H9 (cell line): ENCODE data around the gene GRAMD1B. TPM values are rescaled to one million over a fixed set of nuclear protein-coding genes. Genes with fewer than 3 reads are reported as not detected.

Experiments used
- DNase-seq: peaks from one replicate; pipeline ENCODE4 v3.0.0-alpha.2; 2017
- H2AFZ ChIP-seq: one replicate; pipeline ENCODE4 v1.6.1; 2013; ENCODE audit warnings: mild to moderate bottlenecking, low read length, control low read depth, moderate library complexity
- H2AK5ac ChIP-seq: 2 replicates; pipeline ENCODE4 v1.6.1; 2013; ENCODE audit warnings: low read length, control low read depth, mixed read lengths; ENCODE audit not compliant: insufficient read length
- H2BK120ac ChIP-seq: one replicate; pipeline ENCODE4 v1.6.1; 2013; ENCODE audit warnings: low read depth, mild to moderate bottlenecking, low read length, control low read depth, inconsistent platforms; ENCODE audit not compliant: poor library complexity, severe bottlenecking
- H2BK12ac ChIP-seq: 2 replicates; pipeline ENCODE4 v1.6.1; 2013; ENCODE audit warnings: low read length, control low read depth, mixed read lengths, low read depth; ENCODE audit not compliant: insufficient read length
- H2BK15ac ChIP-seq: 2 replicates; pipeline ENCODE4 v1.6.1; 2013; ENCODE audit warnings: low read depth, low read length, control low read depth
- H2BK20ac ChIP-seq: one replicate; pipeline ENCODE4 v1.6.1; 2013; ENCODE audit warnings: low read depth, mild to moderate bottlenecking, low read length, control low read depth, inconsistent platforms; ENCODE audit not compliant: poor library complexity, severe bottlenecking
- H2BK5ac ChIP-seq: 2 replicates; pipeline ENCODE4 v1.6.1; 2013; ENCODE audit warnings: low read length, control low read depth, mixed read lengths; ENCODE audit not compliant: insufficient read length
- H3K14ac ChIP-seq: 2 replicates; pipeline ENCODE4 v1.6.1; 2013; ENCODE audit warnings: low read length, control low read depth; ENCODE audit not compliant: insufficient read depth
- H3K18ac ChIP-seq: 2 replicates; pipeline ENCODE4 v1.6.1; 2013; ENCODE audit warnings: low read depth, mild to moderate bottlenecking, mixed read lengths, low read length, control low read depth; ENCODE audit not compliant: insufficient read length
- H3K23ac ChIP-seq: 2 replicates; pipeline ENCODE4 v1.6.1; 2013; ENCODE audit warnings: low read length, control low read depth, mixed read lengths, low read depth; ENCODE audit not compliant: insufficient read length
- H3K23me2 ChIP-seq: 2 replicates; pipeline ENCODE4 v1.6.1; 2013; ENCODE audit warnings: low read depth, mild to moderate bottlenecking, mixed read lengths, low read length, control low read depth; ENCODE audit not compliant: insufficient read length, poor library complexity, severe bottlenecking
- H3K27ac ChIP-seq: 2 replicates; pipeline ENCODE4 v1.5.1; 2013; ENCODE audit warnings: low read length, control low read depth, mixed read lengths, low read depth; ENCODE audit not compliant: insufficient read length
- H3K27me3 ChIP-seq: 2 replicates; pipeline ENCODE4 v1.6.1; 2013; ENCODE audit warnings: low read length, control low read depth, inconsistent platforms; ENCODE audit not compliant: insufficient read depth
- H3K4ac ChIP-seq: 2 replicates; pipeline ENCODE4 v1.6.1; 2013; ENCODE audit warnings: low read depth, mild to moderate bottlenecking, control low read depth, inconsistent platforms, low read length, moderate library complexity
- H3K4me1 ChIP-seq: 2 replicates; pipeline ENCODE4 v1.6.1; 2013; ENCODE audit warnings: low read length, control low read depth, inconsistent platforms; ENCODE audit not compliant: insufficient read depth
- H3K4me2 ChIP-seq: 2 replicates; pipeline ENCODE4 v1.6.1; 2013; ENCODE audit warnings: low read length, control low read depth, mixed read lengths; ENCODE audit not compliant: insufficient read length, insufficient read depth
- H3K56ac ChIP-seq: 2 replicates; pipeline ENCODE4 v1.6.1; 2013; ENCODE audit warnings: low read depth, mild to moderate bottlenecking, mixed read lengths, low read length, control low read depth; ENCODE audit not compliant: insufficient read length
- H3K79me1 ChIP-seq: 2 replicates; pipeline ENCODE4 v1.6.1; 2013; ENCODE audit warnings: low read depth, mild to moderate bottlenecking, moderate library complexity, low read length, control low read depth, inconsistent platforms; ENCODE audit not compliant: insufficient read depth, poor library complexity, severe bottlenecking
- H3K79me2 ChIP-seq: 2 replicates; pipeline ENCODE4 v1.6.1; 2013; ENCODE audit warnings: low read length, control low read depth, inconsistent platforms; ENCODE audit not compliant: insufficient read depth
- H3K9ac ChIP-seq: 2 replicates; pipeline ENCODE4 v1.6.1; 2013; ENCODE audit warnings: low read length, control low read depth, mixed read lengths; ENCODE audit not compliant: insufficient read length; ENCODE audit errors: extremely low read depth
- H3K9me3 ChIP-seq: one replicate; pipeline ENCODE4 v1.6.1; 2013; ENCODE audit warnings: low read depth, low read length, inconsistent platforms; ENCODE audit not compliant: control insufficient read depth
- H3T11ph ChIP-seq: one replicate; pipeline ENCODE4 v1.6.1; 2013; ENCODE audit warnings: mild to moderate bottlenecking, low read length, control low read depth, inconsistent platforms
- H4K20me1 ChIP-seq: one replicate; pipeline ENCODE4 v1.6.1; 2013; ENCODE audit not compliant: control insufficient read depth, insufficient read length, insufficient read depth
- H4K5ac ChIP-seq: 2 replicates; pipeline ENCODE4 v1.6.1; 2013; ENCODE audit warnings: low read depth, mild to moderate bottlenecking, mixed read lengths, low read length, control low read depth; ENCODE audit not compliant: insufficient read length
- H4K8ac ChIP-seq: replicated peaks from 2 replicates; pipeline ENCODE4 v1.6.1; 2013; ENCODE audit warnings: low read length, control low read depth, mixed read lengths, low read depth; ENCODE audit not compliant: insufficient read length
- H4K91ac ChIP-seq: 2 replicates; pipeline ENCODE4 v1.6.1; 2013; ENCODE audit warnings: low read depth, mild to moderate bottlenecking, moderate library complexity, mixed read lengths, low read length, control low read depth; ENCODE audit not compliant: insufficient read length
- H3K27ac Mint-ChIP-seq, 3 experiments: 2 replicates in 2 of 3; 3 replicates in 1 of 3; pipeline ENCODE4 v1.8.0; 2020 to 2021; ENCODE audit warnings: mixed read lengths in 3 of 3, mild to moderate bottlenecking in 1 of 3, moderate library complexity in 1 of 3
- H3K27me3 Mint-ChIP-seq: 2 replicates; pipeline ENCODE4 v1.8.0; 2021; ENCODE audit warnings: low read depth, mild to moderate bottlenecking, moderate library complexity, mixed read lengths
- H3K36me3 Mint-ChIP-seq, 3 experiments: 2 replicates in 2 of 3; 3 replicates in 1 of 3; pipeline ENCODE4 v1.8.0; 2020 to 2021; ENCODE audit warnings: low read depth in 3 of 3, mixed read lengths in 3 of 3; ENCODE audit not compliant: insufficient read depth in 1 of 3
- H3K4me1 Mint-ChIP-seq, 2 experiments: 2 replicates each; pipeline ENCODE4 v1.8.0; 2020; ENCODE audit warnings: mixed read lengths in 2 of 2
- H3K4me3 Mint-ChIP-seq, 2 experiments: 2 replicates in 1 of 2; 3 replicates in 1 of 2; pipeline ENCODE4 v1.8.0; 2020 to 2021; ENCODE audit warnings: mild to moderate bottlenecking in 2 of 2, mixed read lengths in 2 of 2, moderate library complexity in 1 of 2
- H3K9me3 Mint-ChIP-seq, 2 experiments: 2 replicates in 1 of 2; 3 replicates in 1 of 2; pipeline ENCODE4 v1.8.0; 2020; ENCODE audit warnings: mild to moderate bottlenecking in 2 of 2, mixed read lengths in 2 of 2, moderate library complexity in 1 of 2
- CTCF ChIP-seq: fragments of 200-600 bp; sonication (generic); conservative IDR thresholded peaks from 3 replicates; pipeline ENCODE4 v1.8.0; 2021; ENCODE audit warnings: antibody characterized with exemption, mild to moderate bottlenecking
- WGBS: extraction: QIAGEN DNeasy Blood & Tissue Kit; methylation state at CpG from one replicate; pipeline ENCODE4 v1.1.7; 2013; ENCODE audit warnings: missing lambda C conversion rate, low lambda C conversion rate, mixed read lengths; ENCODE audit not compliant: insufficient read length; ENCODE audit errors: extremely low coverage; 5-methylcytosine and 5-hydroxymethylcytosine counted together
- total RNA-seq: library from RNA; stranded (reverse); gene quantifications from 2 replicates; pipeline ENCODE4 v1.2.1, GENCODE V29; 2021

GRAMD1B gene
- total RNA-seq, 1 experiment from 2014 or later, result 25.9 TPM

GRCh38 chr11:123672568-123672967, 242.5 kb downstream of the GRAMD1B start:
- no peaks in the 10 kb centered on the region for H3K23me2 ChIP-seq
- H3K4ac ChIP-seq, result no peak overlapping the region
- no peak overlapping the region for H4K8ac ChIP-seq
- no peak overlapping the region for H2AFZ ChIP-seq
- H2BK15ac ChIP-seq, result no peak overlapping the region
- no peak overlapping the region for H2BK12ac ChIP-seq
- TF ChIP-seq CTCF, result no peak
- no peak overlapping the region for H3K4me2 ChIP-seq
- no peak overlapping the region for H3K18ac ChIP-seq
- H3K4me1 ChIP-seq, result peaks cover 5% of the 10 kb centered on the region; the same call in 1 of the 2 replicates
- no peak overlapping the region for H3K14ac ChIP-seq
- H3K36me3 Mint-ChIP-seq, result no peaks in the 10 kb centered on the region
- H3K9me3 ChIP-seq, result no peaks in the 10 kb centered on the region
- H3K27ac Mint-ChIP-seq, result no peak overlapping the region
- H3K4me1 Mint-ChIP-seq, result peaks cover 5 to 10% of the 10 kb centered on the region in 2 experiments
- no peak overlapping the region for H2AK5ac ChIP-seq
- no peaks in the 10 kb centered on the region for H3K27me3 ChIP-seq
- no peaks in the 10 kb centered on the region for H3K9me3 Mint-ChIP-seq
- no peak overlapping the region for H3K23ac ChIP-seq
- DNase-seq, result no peak
- H3K27ac ChIP-seq, result no peak overlapping the region
- no peak overlapping the region for H3K9ac ChIP-seq
- H3K27me3 Mint-ChIP-seq, result peaks cover 2% of the 10 kb centered on the region; the same call in 1 of the 2 replicates
- H2BK5ac ChIP-seq, result no peak overlapping the region
- H3K79me2 ChIP-seq, result no peaks in the 10 kb centered on the region
- no peak overlapping the region for H3K56ac ChIP-seq
- no peaks in the 10 kb centered on the region for H3K79me1 ChIP-seq
- no CpG with 5 or more reads among the region's 5 CpGs for WGBS
- H4K20me1 ChIP-seq, result no peaks in the 10 kb centered on the region
- H2BK120ac ChIP-seq, result no peak overlapping the region
- no peak overlapping the region for H3T11ph ChIP-seq
- H2BK20ac ChIP-seq, result no peak overlapping the region
- no peak overlapping the region for H3K4me3 Mint-ChIP-seq
- no peak overlapping the region for H4K91ac ChIP-seq
- H4K5ac ChIP-seq, result no peak overlapping the region
